Thyroid gland (tissue), 4 donors: ENCODE data around the gene BTBD9.

Source experiments
- CTCF ChIP-seq, 6 experiments: fragments of 200-600 bp in 3 of 6; fragments of 450-650 bp in 3 of 6; sonication (generic) in 3 of 6; IDR thresholded peaks; one replicate each; pipeline ENCODE4 v1.5.1; 2016 to 2019; ENCODE audit warnings: antibody characterized with exemption in 6 of 6, mild to moderate bottlenecking in 2 of 6, inconsistent platforms in 1 of 6, moderate library complexity in 1 of 6
- POLR2A ChIP-seq, 2 donors: fragments of 450-650 bp; IDR thresholded peaks; one replicate each; pipeline ENCODE4 v1.6.1; 2017; ENCODE audit warnings: antibody characterized with exemption in 2 of 2, mild to moderate bottlenecking in 2 of 2, moderate library complexity in 1 of 2

- no peak for TF ChIP-seq POLR2A (IDR thresholded peaks at IDR 0.05)
- no peak for TF ChIP-seq CTCF (IDR thresholded peaks at IDR 0.05)
Observed at GRCh38 chr6:38514399-38514798, 125.3 kb downstream of the BTBD9 start.
